GM06990 (cell line): ENCODE results near the gene ABCA4.
"Not testable (repeated sequence)": the region's sequence is repeated elsewhere in the genome, so short reads cannot be mapped to it uniquely, and the experiment has no call there.

Experiments
- DNase-seq: peaks from one replicate; pipeline ENCODE4 v3.0.0-alpha.2; 2011; ENCODE audit not compliant: insufficient read length; ENCODE audit errors: extremely low read depth
- H3K27me3 ChIP-seq: replicated peaks from 2 replicates; pipeline ENCODE4 v1.6.0; 2011; ENCODE audit warnings: low read length; ENCODE audit not compliant: control insufficient read depth, insufficient read depth
- H3K36me3 ChIP-seq: 2 replicates; pipeline ENCODE4 v1.5.1; 2011; ENCODE audit warnings: low read length; ENCODE audit not compliant: control insufficient read depth, insufficient read depth
- H3K4me3 ChIP-seq: replicated peaks from 2 replicates; pipeline ENCODE4 v1.5.1; 2011; ENCODE audit warnings: low read depth, mild to moderate bottlenecking, control low read depth, low read length
- CTCF ChIP-seq: IDR thresholded peaks from 2 replicates; pipeline ENCODE4 v1.5.1; 2011; ENCODE audit warnings: low read length, control low read depth, mild to moderate bottlenecking, inconsistent platforms; ENCODE audit not compliant: insufficient read depth, poor library complexity, severe bottlenecking

ABCA4 gene

GRCh38 chr1:94156096-94156625 is 35.2 kb upstream of the ABCA4 start:
- no peaks in the 10 kb centered on the region for H3K27me3 ChIP-seq
- no peak for TF ChIP-seq CTCF
- DNase-seq: no peak

GRCh38 chr1:94154989-94155388 is 34.0 kb upstream of the ABCA4 start:
- no peak for DNase-seq
- Histone ChIP-seq H3K36me3 (no peaks in the 10 kb centered on the region), H3K4me3 (no peak overlapping the region), H3K27me3 (no peaks in the 10 kb centered on the region)
- no peak for TF ChIP-seq CTCF

More at GRCh38 chr1:94156096-94156625, 35.2 kb upstream of the ABCA4 start:
- Histone ChIP-seq H3K36me3 (no peaks in the 10 kb centered on the region), H3K4me3 (no peak overlapping the region)

GRCh38 chr1:94153133-94153532 is 32.2 kb upstream of the ABCA4 start:
- no peak for TF ChIP-seq CTCF
- Histone ChIP-seq H3K27me3 (no peaks in the 10 kb centered on the region), H3K4me3 (no peak overlapping the region), H3K36me3 (no peaks in the 10 kb centered on the region)
- DNase-seq: no peak

GRCh38 chr1:94149166-94149565 is 28.2 kb upstream of the ABCA4 start:
- DNase-seq, H3K4me3 ChIP-seq, H3K27me3 ChIP-seq, H3K36me3 ChIP-seq: not testable (repeated sequence)

GRCh38 chr1:94146273-94146672 is 25.3 kb upstream of the ABCA4 start:
- H3K4me3 ChIP-seq: no peak overlapping the region
- H3K27me3 ChIP-seq: peaks cover 1% of the 10 kb centered on the region; the same call in 1 of the 2 replicates
- TF ChIP-seq CTCF: no peak
- no peaks in the 10 kb centered on the region for H3K36me3 ChIP-seq
- DNase-seq: no peak

- DNase-seq: no peak
- Histone ChIP-seq H3K36me3 (no peaks in the 10 kb centered on the region), H3K27me3 (peaks cover 1% of the 10 kb centered on the region; the same call in 1 of the 2 replicates), H3K4me3 (no peak overlapping the region)
- TF ChIP-seq CTCF: no peak
Observed at GRCh38 chr1:94144836-94145235, 23.9 kb upstream of the ABCA4 start.
